Measurements from ENCODE around the gene F2R.
A peak's percentile ranks its signal among the peaks of the same experiment; 100 is the strongest.

The F2R gene

DNA sequence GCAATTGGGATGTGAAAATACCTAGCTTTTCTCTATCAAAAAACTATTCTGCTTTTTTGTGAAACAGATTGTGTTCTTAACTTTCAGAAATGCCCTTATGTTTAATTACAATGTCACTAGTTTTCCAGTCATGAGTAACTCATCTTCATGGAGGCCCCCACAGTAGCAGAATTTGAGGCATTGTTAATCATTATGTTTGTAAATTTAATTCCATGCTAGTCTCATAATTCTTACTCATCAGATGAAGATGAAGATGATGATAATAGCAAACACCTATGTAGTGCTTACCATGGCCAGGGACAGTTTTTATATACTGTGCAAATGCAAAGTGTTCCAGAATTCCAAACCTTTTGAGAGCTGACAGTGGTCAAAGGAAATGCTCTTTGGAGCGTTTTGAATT is 27.7 kb upstream of the F2R start:
- whole genome bisulfite sequencing: 76% methylated on average over 1 of the region's 1 CpG
- Histone ChIP-seq H2AFZ (ENCODE audit: low read depth, low read length) (no peak overlapping the region), H4K8ac (ENCODE audit: low read length) (no peak overlapping the region), H3K9ac (ENCODE audit: low read length) (peak overlapping the region; percentile 3), H3K4me2 (ENCODE audit: low read length, poor library complexity, severe bottlenecking) (no peak overlapping the region), H3K4ac (ENCODE audit: low read depth in 1 of 2, low read length in 2 of 2) (no peak overlapping the region), H3K27ac (ENCODE audit: low read length, poor library complexity, severe bottlenecking) (peak overlapping the region; percentile 93), H3K36me3 (ENCODE audit: control insufficient read depth in 1 of 2, insufficient read depth in 2 of 2, low read depth in 1 of 2, low read length in 2 of 2) (no peaks in the 10 kb centered on the region), H3K18ac (ENCODE audit: low read depth in 1 of 2, low read length in 2 of 2) (no peak overlapping the region), H3K9me3 (ENCODE audit: control insufficient read depth, low read length) (no peaks in the 10 kb centered on the region), H3K14ac (ENCODE audit: low read length in 2 of 2) (no peak overlapping the region), H4K91ac (ENCODE audit: low read length) (no peak overlapping the region), H2AK5ac (ENCODE audit: low read length, severe bottlenecking) (no peak overlapping the region), H2BK120ac (ENCODE audit: low read depth, low read length) (no peak overlapping the region), H2BK5ac (ENCODE audit: low read depth, low read length, poor library complexity, severe bottlenecking) (peak overlapping the region; percentile 68), H3K79me1 (replicated peaks; ENCODE audit: low read length, poor library complexity, severe bottlenecking) (no peaks in the 10 kb centered on the region), H2BK15ac (ENCODE audit: low read depth, poor library complexity, severe bottlenecking) (no peak overlapping the region), H3K4me1 (ENCODE audit: control insufficient read depth, insufficient read depth, low read depth, low read length) (peaks cover 13% of the 10 kb centered on the region), H3K4me3 (ENCODE audit: insufficient read depth in 1 of 2, low read depth in 1 of 2, low read length in 2 of 2) (no peak overlapping the region), H3K27me3 (ENCODE audit: control insufficient read depth in 1 of 2, insufficient read depth in 1 of 2, low read length in 2 of 2) (no peaks in the 10 kb centered on the region), H2BK12ac (ENCODE audit: low read length in 2 of 2) (no peak overlapping the region), H3K23ac (ENCODE audit: low read length in 2 of 2) (no peak overlapping the region)
- DNase-seq: no peak

DNA sequence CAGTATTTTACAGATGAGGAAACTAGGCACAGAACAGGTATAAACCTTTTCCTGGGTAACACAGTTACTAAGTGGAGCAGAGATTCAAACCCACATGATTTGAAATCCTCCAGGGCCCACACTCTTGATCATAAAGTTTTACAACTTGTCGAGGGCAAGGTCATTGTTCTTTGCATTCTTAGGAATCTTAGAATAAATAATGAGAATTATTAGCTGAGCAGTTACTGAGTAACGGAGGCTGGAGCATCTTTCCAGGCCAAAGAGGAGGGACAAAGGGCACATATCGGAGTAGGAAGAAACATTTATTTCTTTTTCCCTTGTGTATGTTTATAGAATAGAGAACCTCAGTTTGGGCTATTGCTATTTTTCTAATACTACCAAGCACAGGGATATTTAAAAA is 27.1 kb upstream of the F2R start:
- H3K4me3 ChIP-seq (ENCODE audit: insufficient read depth in 1 of 2, low read depth in 1 of 2, low read length in 2 of 2): no peak overlapping the region
- no peaks in the 10 kb centered on the region for H3K27me3 ChIP-seq (ENCODE audit: control insufficient read depth in 1 of 2, insufficient read depth in 1 of 2, low read length in 2 of 2)
- 5% methylated on average over 2 of the region's 3 CpGs for WGBS
- no peak overlapping the region for H4K91ac ChIP-seq (ENCODE audit: low read length)
- peaks cover 13% of the 10 kb centered on the region for H3K4me1 ChIP-seq (ENCODE audit: control insufficient read depth, insufficient read depth, low read depth, low read length)
- H3K27ac ChIP-seq (ENCODE audit: low read length, poor library complexity, severe bottlenecking): peak overlapping the region; percentile 93
- H2AK5ac ChIP-seq (ENCODE audit: low read length, severe bottlenecking): no peak overlapping the region
- H2BK5ac ChIP-seq (ENCODE audit: low read depth, low read length, poor library complexity, severe bottlenecking): peak overlapping the region; percentile 81
- H2BK12ac ChIP-seq (ENCODE audit: low read length in 2 of 2): no peak overlapping the region
- H2BK15ac ChIP-seq (ENCODE audit: low read depth, poor library complexity, severe bottlenecking): no peak overlapping the region
- no peak overlapping the region for H3K4me2 ChIP-seq (ENCODE audit: low read length, poor library complexity, severe bottlenecking)
- no peaks in the 10 kb centered on the region for H3K9me3 ChIP-seq (ENCODE audit: control insufficient read depth, low read length)
- no peak overlapping the region for H3K23ac ChIP-seq (ENCODE audit: low read length in 2 of 2)
- H3K36me3 ChIP-seq (ENCODE audit: control insufficient read depth in 1 of 2, insufficient read depth in 2 of 2, low read depth in 1 of 2, low read length in 2 of 2): no peaks in the 10 kb centered on the region
- no peak overlapping the region for H2BK120ac ChIP-seq (ENCODE audit: low read depth, low read length)
- H2AFZ ChIP-seq (ENCODE audit: low read depth, low read length): no peak overlapping the region
- H3K4ac ChIP-seq (ENCODE audit: low read depth in 1 of 2, low read length in 2 of 2): no peak overlapping the region
- DNase-seq: peak; percentile 48
- no peaks in the 10 kb centered on the region for H3K79me1 ChIP-seq (replicated peaks; ENCODE audit: low read length, poor library complexity, severe bottlenecking)
- no peak overlapping the region for H3K18ac ChIP-seq (ENCODE audit: low read depth in 1 of 2, low read length in 2 of 2)
- H3K9ac ChIP-seq (ENCODE audit: low read length): peak overlapping the region; percentile 36
- no peak overlapping the region for H3K14ac ChIP-seq (ENCODE audit: low read length in 2 of 2)
- H4K8ac ChIP-seq (ENCODE audit: low read length): no peak overlapping the region

DNA sequence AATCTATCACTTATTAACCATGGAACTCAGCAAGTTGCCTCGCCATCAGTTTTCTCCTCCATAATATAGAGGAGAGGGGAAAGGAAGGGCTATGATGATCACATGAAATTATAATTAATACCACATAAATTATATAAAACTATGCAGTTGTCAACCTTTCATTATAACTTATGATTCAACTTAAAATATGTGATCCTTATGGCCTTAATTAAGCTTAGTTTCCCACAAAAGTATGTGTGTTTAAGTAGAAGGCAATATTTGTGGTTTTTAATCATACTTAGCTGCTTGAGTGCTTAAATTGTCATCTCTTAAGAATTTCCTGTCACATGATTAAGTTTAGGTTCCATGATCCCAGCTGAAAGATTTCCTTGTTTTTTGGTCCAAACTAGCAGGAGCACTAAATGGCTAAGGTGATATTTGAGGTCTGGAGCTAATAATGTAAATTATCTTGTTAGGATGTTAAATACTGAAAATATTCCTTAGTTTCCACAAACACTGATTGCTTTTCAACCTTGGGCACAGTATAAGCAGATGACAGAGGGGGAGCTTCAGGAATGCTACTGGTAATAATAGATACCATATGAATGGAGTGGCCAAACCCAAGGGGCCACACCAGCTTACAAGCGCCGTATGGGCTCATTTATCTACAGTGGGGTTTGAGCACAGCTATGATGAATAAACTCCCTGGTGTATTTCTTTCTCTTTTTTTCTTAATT is 26.4 kb upstream of the F2R start:
- Histone ChIP-seq H3K9me3 (ENCODE audit: control insufficient read depth, low read length) (no peaks in the 10 kb centered on the region), H2BK15ac (ENCODE audit: low read depth, poor library complexity, severe bottlenecking) (no peak overlapping the region), H3K36me3 (ENCODE audit: control insufficient read depth in 1 of 2, insufficient read depth in 2 of 2, low read depth in 1 of 2, low read length in 2 of 2) (no peaks in the 10 kb centered on the region)

DNA sequence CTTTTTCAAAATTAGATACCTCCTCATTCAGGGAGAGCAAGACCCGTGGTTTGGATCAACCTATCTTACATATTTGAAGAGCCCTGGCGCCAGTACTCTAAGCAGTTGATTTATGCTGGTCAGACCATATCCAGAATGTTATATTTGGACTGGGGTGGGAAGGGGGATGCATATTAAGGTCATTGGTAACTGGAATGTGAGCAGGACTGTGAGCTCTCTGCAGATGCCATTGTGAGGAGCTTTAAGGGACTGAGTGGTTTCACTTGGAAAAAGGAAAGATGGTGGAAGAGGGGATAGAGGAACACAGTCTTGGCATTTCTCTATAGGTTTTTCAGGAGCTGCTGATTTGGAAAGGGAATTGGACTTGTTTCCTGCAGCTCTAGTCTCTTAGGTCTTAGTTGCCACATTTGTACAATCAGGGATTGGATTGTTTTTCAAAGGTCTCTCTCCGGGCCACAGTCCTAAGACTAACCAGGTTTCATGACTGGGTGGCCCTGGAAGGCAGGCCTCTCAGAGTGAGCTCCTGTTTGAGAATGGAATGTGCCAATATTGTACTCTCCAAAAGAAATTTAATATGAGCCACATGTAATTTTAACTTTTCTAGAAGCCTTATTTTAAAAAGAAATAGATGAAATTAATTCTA is 25.8 kb upstream of the F2R start:
- Histone ChIP-seq H3K36me3 (ENCODE audit: control insufficient read depth in 1 of 2, insufficient read depth in 2 of 2, low read depth in 1 of 2, low read length in 2 of 2) (no peaks in the 10 kb centered on the region), H4K8ac (ENCODE audit: low read length) (peak overlapping the region; percentile 94), H2BK120ac (ENCODE audit: low read depth, low read length) (peak overlapping the region; percentile 95), H3K4me1 (ENCODE audit: control insufficient read depth, insufficient read depth, low read depth, low read length) (peaks cover 10% of the 10 kb centered on the region), H2AK5ac (ENCODE audit: low read length, severe bottlenecking) (peak overlapping the region; percentile 99), H2BK12ac (ENCODE audit: low read length in 2 of 2) (peak overlapping the region; percentile 75 to 98), H3K14ac (ENCODE audit: low read length in 2 of 2) (no peak overlapping the region), H3K9ac (ENCODE audit: low read length) (peak overlapping the region; percentile 44), H3K23ac (ENCODE audit: low read length in 2 of 2) (no peak overlapping the region), H2BK15ac (ENCODE audit: low read depth, poor library complexity, severe bottlenecking) (no peak overlapping the region), H3K27me3 (ENCODE audit: control insufficient read depth in 1 of 2, insufficient read depth in 1 of 2, low read length in 2 of 2) (no peaks in the 10 kb centered on the region), H2AFZ (ENCODE audit: low read depth, low read length) (no peak overlapping the region), H3K27ac (ENCODE audit: low read length, poor library complexity, severe bottlenecking) (peak overlapping the region; percentile 99), H3K79me1 (replicated peaks; ENCODE audit: low read length, poor library complexity, severe bottlenecking) (no peaks in the 10 kb centered on the region), H3K4me2 (ENCODE audit: low read length, poor library complexity, severe bottlenecking) (no peak overlapping the region), H3K4ac (ENCODE audit: low read depth in 1 of 2, low read length in 2 of 2) (peak overlapping the region; percentile 81 to 96), H3K9me3 (ENCODE audit: control insufficient read depth, low read length) (no peaks in the 10 kb centered on the region), H3K18ac (ENCODE audit: low read depth in 1 of 2, low read length in 2 of 2) (peak overlapping the region; percentile 16 to 97), H2BK5ac (ENCODE audit: low read depth, low read length, poor library complexity, severe bottlenecking) (peak overlapping the region; percentile 95), H4K91ac (ENCODE audit: low read length) (peak overlapping the region; percentile 30), H3K4me3 (ENCODE audit: insufficient read depth in 1 of 2, low read depth in 1 of 2, low read length in 2 of 2) (no peak overlapping the region)
- DNase-seq: no peak
- WGBS: 34% methylated on average over 3 of the region's 3 CpGs

More for the DNA sequence above, 26.4 kb upstream of the F2R start:
- H3K4me2 ChIP-seq (ENCODE audit: low read length, poor library complexity, severe bottlenecking): no peak overlapping the region
- peak overlapping the region; percentile 60 to 98 for H2BK12ac ChIP-seq (ENCODE audit: low read length in 2 of 2)
- no CpG with 5 or more reads among the region's 3 CpGs for WGBS
- H4K91ac ChIP-seq (ENCODE audit: low read length): peak overlapping the region; percentile 97
- H2BK120ac ChIP-seq (ENCODE audit: low read depth, low read length): peak overlapping the region; percentile 95
- H3K18ac ChIP-seq (ENCODE audit: low read depth in 1 of 2, low read length in 2 of 2): peak overlapping the region; percentile 26 to 97
- no peak overlapping the region for H3K14ac ChIP-seq (ENCODE audit: low read length in 2 of 2)
- peak overlapping the region; percentile 69 for H4K8ac ChIP-seq (ENCODE audit: low read length)
- H3K79me1 ChIP-seq (replicated peaks; ENCODE audit: low read length, poor library complexity, severe bottlenecking): no peaks in the 10 kb centered on the region
- H3K9ac ChIP-seq (ENCODE audit: low read length): peak overlapping the region; percentile 44
- no peak overlapping the region for H2AFZ ChIP-seq (ENCODE audit: low read depth, low read length)
- no peaks in the 10 kb centered on the region for H3K27me3 ChIP-seq (ENCODE audit: control insufficient read depth in 1 of 2, insufficient read depth in 1 of 2, low read length in 2 of 2)
- H3K4ac ChIP-seq (ENCODE audit: low read depth in 1 of 2, low read length in 2 of 2): no peak overlapping the region
- H2BK5ac ChIP-seq (ENCODE audit: low read depth, low read length, poor library complexity, severe bottlenecking): peak overlapping the region; percentile 95
- H3K27ac ChIP-seq (ENCODE audit: low read length, poor library complexity, severe bottlenecking): peak overlapping the region; percentile 99
- peaks cover 13% of the 10 kb centered on the region for H3K4me1 ChIP-seq (ENCODE audit: control insufficient read depth, insufficient read depth, low read depth, low read length)
- H2AK5ac ChIP-seq (ENCODE audit: low read length, severe bottlenecking): peak overlapping the region; percentile 99
- peak overlapping the region in 1 of 2 experiments; percentile 96 for H3K23ac ChIP-seq (ENCODE audit: low read length in 2 of 2)
- peak; percentile 90 for DNase-seq
- H3K4me3 ChIP-seq (ENCODE audit: insufficient read depth in 1 of 2, low read depth in 1 of 2, low read length in 2 of 2): no peak overlapping the region

Data from mesenchymal stem cell (in vitro differentiated cells and primary cell).